GM23338 (cell line): ENCODE data around the gene CLIC2.

ENCODE experiments used
- CREB1 ChIP-seq: fragments of 250-450 bp; sonication (Bioruptor Pico); IDR thresholded peaks from 2 replicates; pipeline ENCODE4 v1.5.0; 2020; ENCODE audit warnings: low read depth, mild to moderate bottlenecking, moderate library complexity
- EZH2 ChIP-seq: fragments of 200-600 bp; sonication (generic); IDR thresholded peaks from one replicate; pipeline ENCODE4 v1.8.0; 2017; ENCODE audit warnings: antibody characterized with exemption, mild to moderate bottlenecking, low read depth; ENCODE audit not compliant: unreplicated experiment
- EZH2phosphoT487 ChIP-seq: fragments of 200-600 bp; sonication (generic); IDR thresholded peaks from one replicate; pipeline ENCODE4 v1.8.1; 2018; ENCODE audit warnings: antibody characterized with exemption; ENCODE audit not compliant: unreplicated experiment
- JUNB ChIP-seq: IDR thresholded peaks from one replicate; pipeline ENCODE4 v1.6.1; 2016; ENCODE audit warnings: antibody characterized with exemption; ENCODE audit not compliant: unreplicated experiment
- NANOG ChIP-seq: IDR thresholded peaks from 2 replicates; pipeline ENCODE4 v1.6.1; 2016; ENCODE audit warnings: antibody characterized with exemption, borderline replicate concordance
- POLR2AphosphoS5 ChIP-seq: IDR thresholded peaks from 2 replicates; pipeline ENCODE4 v1.6.1; 2016; ENCODE audit warnings: antibody characterized with exemption, low read depth
- STAT1 ChIP-seq: IDR thresholded peaks from one replicate; pipeline ENCODE4 v1.6.1; 2016; ENCODE audit warnings: antibody characterized with exemption; ENCODE audit not compliant: unreplicated experiment
- ZNF331 ChIP-seq: fragments of 250-450 bp; sonication (Bioruptor Pico); IDR thresholded peaks from 2 replicates; pipeline ENCODE4 v1.5.0; 2020; ENCODE audit warnings: low read depth, mild to moderate bottlenecking, moderate library complexity
- TF ChIP-seq, protein P1 (sequence below), 2 experiments: fragments of 200-600 bp in 1 of 2; sonication (generic) in 1 of 2; conservative IDR thresholded peaks; 2 replicates each; pipeline versions ENCODE4 v1.5.1 to v1.6.1; 2016 to 2017; ENCODE audit warnings: antibody characterized with exemption in 2 of 2, low read depth in 2 of 2, mild to moderate bottlenecking in 2 of 2, moderate library complexity in 1 of 2
- TF ChIP-seq, protein P2 (sequence below): IDR thresholded peaks from one replicate; pipeline ENCODE4 v1.6.1; 2018; ENCODE audit warnings: antibody characterized with exemption; ENCODE audit not compliant: unreplicated experiment

DNA sequence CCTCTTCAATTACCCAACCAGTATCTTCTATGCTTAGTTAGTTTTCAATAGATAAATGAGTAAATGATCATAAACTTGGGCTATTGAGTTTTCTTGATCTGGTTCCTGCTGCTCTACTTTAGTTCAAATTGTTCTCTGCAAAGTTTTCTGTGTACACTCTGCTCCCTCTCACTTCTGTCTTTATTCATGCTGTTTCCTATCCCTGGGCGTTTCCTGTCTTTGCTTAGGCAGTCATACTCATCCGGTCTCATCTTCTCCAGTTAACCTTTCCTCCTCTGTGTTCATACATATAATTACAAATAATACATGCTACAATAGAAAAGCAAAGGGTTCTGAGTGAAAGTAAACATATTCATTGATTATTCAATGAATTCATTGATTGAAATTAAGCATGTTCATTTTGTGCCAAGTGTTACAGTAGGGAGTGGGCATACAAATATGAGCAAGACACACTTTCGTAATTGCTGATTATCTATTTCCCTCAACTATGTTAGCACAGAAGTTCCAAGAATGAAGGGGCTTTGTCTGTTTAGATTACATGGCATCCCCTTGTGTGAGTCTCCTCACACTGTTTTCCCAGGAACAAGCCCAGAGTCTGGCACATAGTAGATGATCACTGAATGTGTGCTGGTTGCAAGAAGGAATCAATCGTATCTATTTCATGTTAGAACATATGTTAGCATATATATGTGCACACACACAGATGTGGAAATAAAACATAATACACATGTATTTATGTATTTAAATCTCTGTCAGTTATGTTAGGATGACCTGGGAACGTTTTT lies 71.3 kb downstream of the CLIC2 start:
- TF ChIP-seq EZH2 (no peak), POLR2AphosphoS5 (no peak), CREB1 (CRISPR knock-in tag) (no peak), STAT1 (no peak), JUNB (no peak), NANOG (no peak), EZH2phosphoT487 (no peak), ZNF331 (CRISPR knock-in tag) (no peak)
- TF ChIP-seq, protein P1, sequence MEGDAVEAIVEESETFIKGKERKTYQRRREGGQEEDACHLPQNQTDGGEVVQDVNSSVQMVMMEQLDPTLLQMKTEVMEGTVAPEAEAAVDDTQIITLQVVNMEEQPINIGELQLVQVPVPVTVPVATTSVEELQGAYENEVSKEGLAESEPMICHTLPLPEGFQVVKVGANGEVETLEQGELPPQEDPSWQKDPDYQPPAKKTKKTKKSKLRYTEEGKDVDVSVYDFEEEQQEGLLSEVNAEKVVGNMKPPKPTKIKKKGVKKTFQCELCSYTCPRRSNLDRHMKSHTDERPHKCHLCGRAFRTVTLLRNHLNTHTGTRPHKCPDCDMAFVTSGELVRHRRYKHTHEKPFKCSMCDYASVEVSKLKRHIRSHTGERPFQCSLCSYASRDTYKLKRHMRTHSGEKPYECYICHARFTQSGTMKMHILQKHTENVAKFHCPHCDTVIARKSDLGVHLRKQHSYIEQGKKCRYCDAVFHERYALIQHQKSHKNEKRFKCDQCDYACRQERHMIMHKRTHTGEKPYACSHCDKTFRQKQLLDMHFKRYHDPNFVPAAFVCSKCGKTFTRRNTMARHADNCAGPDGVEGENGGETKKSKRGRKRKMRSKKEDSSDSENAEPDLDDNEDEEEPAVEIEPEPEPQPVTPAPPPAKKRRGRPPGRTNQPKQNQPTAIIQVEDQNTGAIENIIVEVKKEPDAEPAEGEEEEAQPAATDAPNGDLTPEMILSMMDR (conservative IDR thresholded peaks at IDR 0.05; ENCODE audit: low read depth in 2 of 2): no peak
- TF ChIP-seq, protein P2, sequence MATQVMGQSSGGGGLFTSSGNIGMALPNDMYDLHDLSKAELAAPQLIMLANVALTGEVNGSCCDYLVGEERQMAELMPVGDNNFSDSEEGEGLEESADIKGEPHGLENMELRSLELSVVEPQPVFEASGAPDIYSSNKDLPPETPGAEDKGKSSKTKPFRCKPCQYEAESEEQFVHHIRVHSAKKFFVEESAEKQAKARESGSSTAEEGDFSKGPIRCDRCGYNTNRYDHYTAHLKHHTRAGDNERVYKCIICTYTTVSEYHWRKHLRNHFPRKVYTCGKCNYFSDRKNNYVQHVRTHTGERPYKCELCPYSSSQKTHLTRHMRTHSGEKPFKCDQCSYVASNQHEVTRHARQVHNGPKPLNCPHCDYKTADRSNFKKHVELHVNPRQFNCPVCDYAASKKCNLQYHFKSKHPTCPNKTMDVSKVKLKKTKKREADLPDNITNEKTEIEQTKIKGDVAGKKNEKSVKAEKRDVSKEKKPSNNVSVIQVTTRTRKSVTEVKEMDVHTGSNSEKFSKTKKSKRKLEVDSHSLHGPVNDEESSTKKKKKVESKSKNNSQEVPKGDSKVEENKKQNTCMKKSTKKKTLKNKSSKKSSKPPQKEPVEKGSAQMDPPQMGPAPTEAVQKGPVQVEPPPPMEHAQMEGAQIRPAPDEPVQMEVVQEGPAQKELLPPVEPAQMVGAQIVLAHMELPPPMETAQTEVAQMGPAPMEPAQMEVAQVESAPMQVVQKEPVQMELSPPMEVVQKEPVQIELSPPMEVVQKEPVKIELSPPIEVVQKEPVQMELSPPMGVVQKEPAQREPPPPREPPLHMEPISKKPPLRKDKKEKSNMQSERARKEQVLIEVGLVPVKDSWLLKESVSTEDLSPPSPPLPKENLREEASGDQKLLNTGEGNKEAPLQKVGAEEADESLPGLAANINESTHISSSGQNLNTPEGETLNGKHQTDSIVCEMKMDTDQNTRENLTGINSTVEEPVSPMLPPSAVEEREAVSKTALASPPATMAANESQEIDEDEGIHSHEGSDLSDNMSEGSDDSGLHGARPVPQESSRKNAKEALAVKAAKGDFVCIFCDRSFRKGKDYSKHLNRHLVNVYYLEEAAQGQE: no peak
